GM12873 (cell line): ENCODE data around the gene ADAM19.

ENCODE experiments used
- CTCF ChIP-seq: IDR thresholded peaks from 2 replicates; pipeline ENCODE4 v1.5.1; 2012; ENCODE audit warnings: low read depth, mild to moderate bottlenecking, moderate library complexity, low read length, control low read depth; ENCODE audit not compliant: insufficient read depth; ENCODE audit errors: missing control alignments

Gene ADAM19

GRCh38 chr5:157558041-157558595, 17.5 kb downstream of the ADAM19 start:
- no peak for TF ChIP-seq CTCF

GRCh38 chr5:157556615-157557418, 18.8 kb downstream of the ADAM19 start:
- no peak for TF ChIP-seq CTCF

- no peak for TF ChIP-seq CTCF
These were observed 20.4 kb downstream of the ADAM19 start for GRCh38 chr5:157555037-157555640.

GRCh38 chr5:157554179-157555036, 21.2 kb downstream of the ADAM19 start:
- TF ChIP-seq CTCF, result no peak

- no peak for TF ChIP-seq CTCF
These were observed 22.9 kb downstream of the ADAM19 start for GRCh38 chr5:157552650-157553049.

GRCh38 chr5:157550663-157551062, 24.9 kb downstream of the ADAM19 start:
- TF ChIP-seq CTCF, result no peak

GRCh38 chr5:157549954-157550549, 25.5 kb downstream of the ADAM19 start:
- TF ChIP-seq CTCF, result no peak
